HEK293 (cell line): ENCODE data around the gene KDM4B.

ENCODE experiments used
- CTCF ChIA-PET: fragments of 350-600 bp; formaldehyde crosslinking; extraction: SDS; loops from one replicate; lab custom pipeline; 2021; ENCODE audit warnings: antibody characterized with exemption; lab: Yijun Ruan, JAX
- POLR2A ChIA-PET: fragments of 300-600 bp; formaldehyde crosslinking; extraction: SDS; loops from one replicate; lab custom pipeline; 2020; ENCODE audit warnings: antibody characterized with exemption, inconsistent platforms; lab: Yijun Ruan, JAX
- H3K27ac ChIP-seq: fragments of 200-500 bp; sonication (Bioruptor generic); 2 replicates; pipeline ENCODE4 v1.5.1; 2014; ENCODE audit warnings: low read depth, low read length, control low read depth, inconsistent platforms; ENCODE audit errors: extremely low read depth
- H3K36me3 ChIP-seq, 2 experiments: fragments of 200-500 bp in 1 of 2; sonication (Bioruptor generic) in 1 of 2; 1 replicate in 1 of 2; 2 replicates in 1 of 2; pipeline ENCODE4 v1.5.1; 2014 to 2017; ENCODE audit warnings: inconsistent platforms in 2 of 2, low read length in 2 of 2; ENCODE audit not compliant: control insufficient read depth in 2 of 2, insufficient read depth in 1 of 2
- H3K4me1 ChIP-seq: fragments of 200-500 bp; sonication (Bioruptor generic); 2 replicates; pipeline ENCODE4 v1.5.1; 2014; ENCODE audit warnings: mild to moderate bottlenecking, low read length, inconsistent platforms; ENCODE audit not compliant: control insufficient read depth, insufficient read depth
- H3K4me3 ChIP-seq: 2 replicates; pipeline ENCODE4 v1.5.1; 2011; ENCODE audit warnings: low read depth, mild to moderate bottlenecking, control low read depth, low read length, moderate library complexity
- H3K9me3 ChIP-seq: fragments of 200-500 bp; sonication (Bioruptor generic); 2 replicates; pipeline ENCODE4 v1.5.1; 2014; ENCODE audit warnings: low read depth, low read length, inconsistent platforms; ENCODE audit not compliant: control insufficient read depth, insufficient read depth
- GLI4 ChIP-seq: fragments of 450-650 bp; formaldehyde crosslinking; IDR thresholded peaks from 2 replicates; pipeline ENCODE4 v1.5.1; 2016; ENCODE audit warnings: missing biosample characterization, missing genetic modification characterization
- GLIS1 ChIP-seq: fragments of 450-650 bp; formaldehyde crosslinking; IDR thresholded peaks from 2 replicates; pipeline ENCODE4 v1.5.1; 2016; ENCODE audit warnings: missing biosample characterization, missing genetic modification characterization
- KLF8 ChIP-seq: fragments of 450-650 bp; formaldehyde crosslinking; IDR thresholded peaks from 2 replicates; pipeline ENCODE4 v1.5.1; 2016; ENCODE audit warnings: missing biosample characterization, missing genetic modification characterization
- SP2 ChIP-seq: fragments of 450-650 bp; formaldehyde crosslinking; IDR thresholded peaks from 2 replicates; pipeline ENCODE4 v1.5.1; 2016; ENCODE audit warnings: missing biosample characterization, missing genetic modification characterization
- TCF7L2 ChIP-seq: IDR thresholded peaks from 2 replicates; pipeline ENCODE4 v1.6.1; 2011; ENCODE audit warnings: low read depth, mild to moderate bottlenecking, inconsistent platforms, low read length, moderate library complexity, borderline replicate concordance
- ZFP37 ChIP-seq: fragments of 450-650 bp; formaldehyde crosslinking; IDR thresholded peaks from 2 replicates; pipeline ENCODE4 v1.5.1; 2016; ENCODE audit warnings: missing biosample characterization, missing genetic modification characterization
- ZIC2 ChIP-seq: fragments of 450-650 bp; formaldehyde crosslinking; IDR thresholded peaks from 2 replicates; pipeline ENCODE4 v1.5.1; 2016; ENCODE audit warnings: missing biosample characterization, missing genetic modification characterization
- ZNF148 ChIP-seq: fragments of 450-650 bp; formaldehyde crosslinking; IDR thresholded peaks from 2 replicates; pipeline ENCODE4 v1.5.0; 2017; ENCODE audit warnings: missing biosample characterization, missing genetic modification characterization, borderline replicate concordance
- ZNF155 ChIP-seq: fragments of 450-650 bp; formaldehyde crosslinking; IDR thresholded peaks from 2 replicates; pipeline ENCODE4 v1.5.1; 2016; ENCODE audit warnings: missing biosample characterization, missing genetic modification characterization
- ZNF175 ChIP-seq: fragments of 450-650 bp; formaldehyde crosslinking; IDR thresholded peaks from 2 replicates; pipeline ENCODE4 v1.5.1; 2016; ENCODE audit warnings: missing biosample characterization, missing genetic modification characterization
- ZNF19 ChIP-seq: fragments of 450-650 bp; formaldehyde crosslinking; IDR thresholded peaks from 2 replicates; pipeline ENCODE4; 2016; ENCODE audit warnings: missing biosample characterization, missing genetic modification characterization, low read depth
- ZNF214 ChIP-seq: fragments of 450-650 bp; formaldehyde crosslinking; IDR thresholded peaks from 2 replicates; pipeline ENCODE4 v1.5.1; 2017; ENCODE audit warnings: missing biosample characterization, mild to moderate bottlenecking, missing genetic modification characterization, borderline replicate concordance
- ZNF239 ChIP-seq: fragments of 450-650 bp; formaldehyde crosslinking; IDR thresholded peaks from 2 replicates; pipeline ENCODE4 v1.5.1; 2016; ENCODE audit warnings: missing biosample characterization, missing genetic modification characterization
- ZNF280C ChIP-seq: fragments of 450-650 bp; formaldehyde crosslinking; IDR thresholded peaks from 2 replicates; pipeline ENCODE4 v1.5.1; 2016; ENCODE audit warnings: missing biosample characterization, missing genetic modification characterization
- ZNF302 ChIP-seq: fragments of 450-650 bp; formaldehyde crosslinking; IDR thresholded peaks from 2 replicates; pipeline ENCODE4 v1.5.1; 2016; ENCODE audit warnings: missing biosample characterization, missing genetic modification characterization, low read depth
- ZNF311 ChIP-seq: fragments of 450-650 bp; formaldehyde crosslinking; IDR thresholded peaks from 2 replicates; pipeline ENCODE4 v1.5.1; 2017; ENCODE audit warnings: missing biosample characterization, missing genetic modification characterization, borderline replicate concordance
- ZNF416 ChIP-seq: fragments of 450-650 bp; formaldehyde crosslinking; IDR thresholded peaks from 2 replicates; pipeline ENCODE4 v1.5.1; 2016; ENCODE audit warnings: missing biosample characterization, missing genetic modification characterization
- ZNF555 ChIP-seq: fragments of 450-650 bp; formaldehyde crosslinking; conservative IDR thresholded peaks from 2 replicates; pipeline ENCODE4 v1.5.1; 2017; ENCODE audit warnings: missing biosample characterization, mild to moderate bottlenecking, missing genetic modification characterization, inconsistent platforms
- ZNF560 ChIP-seq: fragments of 450-650 bp; formaldehyde crosslinking; IDR thresholded peaks from 2 replicates; pipeline ENCODE4 v1.5.1; 2017; ENCODE audit warnings: missing biosample characterization, missing genetic modification characterization, borderline replicate concordance
- ZNF621 ChIP-seq: fragments of 450-650 bp; formaldehyde crosslinking; IDR thresholded peaks from 2 replicates; pipeline ENCODE4 v1.5.1; 2017; ENCODE audit warnings: missing biosample characterization, missing genetic modification characterization
- ZNF623 ChIP-seq: fragments of 450-650 bp; formaldehyde crosslinking; IDR thresholded peaks from 2 replicates; pipeline ENCODE4 v1.5.1; 2016; ENCODE audit warnings: missing biosample characterization, missing genetic modification characterization
- ZNF624 ChIP-seq: fragments of 450-650 bp; formaldehyde crosslinking; IDR thresholded peaks from 2 replicates; pipeline ENCODE4 v1.5.1; 2017; ENCODE audit warnings: missing biosample characterization, missing genetic modification characterization
- ZNF785 ChIP-seq: fragments of 450-650 bp; formaldehyde crosslinking; IDR thresholded peaks from 2 replicates; pipeline ENCODE4 v1.5.1; 2016; ENCODE audit warnings: missing biosample characterization, missing genetic modification characterization
- ZSCAN5A ChIP-seq: fragments of 450-650 bp; formaldehyde crosslinking; IDR thresholded peaks from 2 replicates; pipeline ENCODE4 v1.5.1; 2016; ENCODE audit warnings: missing biosample characterization, missing genetic modification characterization

Gene KDM4B

GRCh38 chr19:5077209-5077515, 108.2 kb downstream of the KDM4B start:
- ChIA-PET POLR2A (no interaction called here), CTCF (no interaction called here)
- TF ChIP-seq SP2 (tag by site-specific recombination): no peak
- TF ChIP-seq ZNF416: no peak
- no peak for TF ChIP-seq ZFP37
- TF ChIP-seq ZIC2 (tag by site-specific recombination): no peak
- TF ChIP-seq ZNF555 (tag by site-specific recombination): no peak
- H3K4me3 ChIP-seq: no peak overlapping the region
- no peaks in the 10 kb centered on the region for H3K9me3 ChIP-seq
- H3K27ac ChIP-seq: no peak overlapping the region
- no peaks in the 10 kb centered on the region for H3K4me1 ChIP-seq
- peaks cover 0 to 64% of the 10 kb centered on the region in 2 experiments for H3K36me3 ChIP-seq

GRCh38 chr19:5078182-5078581, 109.3 kb downstream of the KDM4B start:
- TF ChIP-seq ZNF280C (tag by site-specific recombination) (no peak), ZNF19 (tag by site-specific recombination) (no peak)
- POLR2A ChIA-PET: no interaction called here
- CTCF ChIA-PET: no interaction called here
- Histone ChIP-seq H3K4me1 (no peaks in the 10 kb centered on the region), H3K9me3 (no peaks in the 10 kb centered on the region), H3K4me3 (no peak overlapping the region), H3K36me3 (peaks cover 0 to 64% of the 10 kb centered on the region in 2 experiments), H3K27ac (no peak overlapping the region)

- ChIA-PET POLR2A (no interaction called here), CTCF (interaction anchor here (0.7 kb wide), 1 partner anchor 76 kb away, joined by 3 read pairs; no protein-coding TSS in a partner anchor)
- H3K4me3 ChIP-seq: no peak overlapping the region
- no peak overlapping the region for H3K27ac ChIP-seq
- H3K9me3 ChIP-seq: no peaks in the 10 kb centered on the region
- H3K4me1 ChIP-seq: no peaks in the 10 kb centered on the region
- TF ChIP-seq ZNF239 (no peak), ZSCAN5A (tag by site-specific recombination) (no peak), ZNF785 (tag by site-specific recombination) (no peak), ZNF175 (tag by site-specific recombination) (no peak), ZNF311 (tag by site-specific recombination) (no peak), GLIS1 (tag by site-specific recombination) (no peak), ZNF624 (tag by site-specific recombination) (no peak), KLF8 (tag by site-specific recombination) (no peak)
- H3K36me3 ChIP-seq: peaks cover 0 to 63% of the 10 kb centered on the region in 2 experiments
These were observed 109.8 kb downstream of the KDM4B start for GRCh38 chr19:5078666-5079065.

GRCh38 chr19:5079071-5079774, 110.3 kb downstream of the KDM4B start:
- peaks cover 0 to 63% of the 10 kb centered on the region in 2 experiments for H3K36me3 ChIP-seq
- CTCF ChIA-PET: interaction anchor here (0.7 kb wide), 4 partner anchors 20 to 205 kb away, joined by 3 to 4 read pairs (median 3); no protein-coding TSS in a partner anchor
- POLR2A ChIA-PET: no interaction called here
- TF ChIP-seq ZFP37 (no peak), ZNF560 (no peak), ZNF214 (tag by site-specific recombination) (no peak), GLI4 (tag by site-specific recombination) (no peak), ZNF155 (no peak), ZNF621 (tag by site-specific recombination) (no peak), ZNF148 (tag by site-specific recombination) (no peak), ZNF623 (tag by site-specific recombination) (no peak), TCF7L2 (no peak), KLF8 (tag by site-specific recombination) (no peak), ZNF302 (tag by site-specific recombination) (no peak)

More at GRCh38 chr19:5079071-5079774, 110.3 kb downstream of the KDM4B start:
- Histone ChIP-seq H3K4me3 (no peak overlapping the region), H3K4me1 (no peaks in the 10 kb centered on the region), H3K9me3 (no peaks in the 10 kb centered on the region), H3K27ac (no peak overlapping the region)
